GM18507 (cell line): ENCODE measurements around the gene RIN1.
A peak's percentile ranks its signal among the peaks of the same experiment; 100 is the strongest.
"Not testable (repeated sequence)": the region's sequence is repeated elsewhere in the genome, so short reads cannot be mapped to it uniquely, and the experiment has no call there.

ENCODE experiments used
- DNase-seq: peaks from one replicate; pipeline ENCODE4 v3.0.0; 2011; ENCODE audit warnings: low read depth; ENCODE audit not compliant: insufficient read length; ENCODE audit errors: extremely low spot score
- FAIRE-seq: peaks from 2 replicates; lab custom pipeline; 2011; peaks lifted over from hg19 to GRCh38; lab: Jason Lieb, UNC

RIN1 gene

DNA sequence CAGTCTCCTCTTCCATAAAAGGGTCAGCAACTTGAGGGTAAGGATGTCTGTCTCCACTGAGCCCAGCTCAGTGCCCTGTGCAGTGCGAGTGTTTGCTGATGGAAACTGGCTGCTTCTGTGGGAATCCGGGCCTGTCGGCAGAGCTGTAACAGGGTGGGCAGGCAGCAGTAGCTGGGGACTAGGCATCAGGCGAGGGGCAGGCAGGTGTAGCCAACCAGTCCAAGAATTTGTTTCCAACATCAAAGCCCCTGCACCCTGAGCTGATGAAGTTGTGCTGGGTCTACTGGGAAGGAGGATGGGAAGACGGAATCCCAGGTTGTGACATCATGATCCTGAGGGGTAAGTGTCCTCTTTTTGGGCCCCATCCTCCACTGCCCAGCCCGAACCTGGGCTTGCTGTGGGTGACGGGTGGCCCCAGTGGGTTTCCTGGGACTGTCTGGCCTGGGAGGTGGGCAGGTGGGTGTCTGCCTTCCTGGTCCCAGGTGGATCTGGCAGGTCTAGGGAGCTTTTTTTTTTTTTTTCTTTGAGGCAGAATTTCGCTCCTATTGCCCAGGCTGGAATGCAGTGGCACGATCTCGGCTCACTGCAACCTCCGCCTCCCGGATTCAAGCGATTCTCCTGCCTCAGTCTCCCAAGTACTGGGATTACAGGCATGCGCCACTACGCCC is 24.3 kb upstream of the RIN1 start:
- FAIRE-seq: no peak

GRCh38 chr11:66359662-66360087 is 23.4 kb upstream of the RIN1 start:
- DNase-seq (no peak), FAIRE-seq (no peak)

More for the DNA sequence above, 24.3 kb upstream of the RIN1 start:
- DNase-seq: no peak

GRCh38 chr11:66350560-66351235 is 14.5 kb upstream of the RIN1 start:
- not testable (repeated sequence) for FAIRE-seq, DNase-seq

DNA sequence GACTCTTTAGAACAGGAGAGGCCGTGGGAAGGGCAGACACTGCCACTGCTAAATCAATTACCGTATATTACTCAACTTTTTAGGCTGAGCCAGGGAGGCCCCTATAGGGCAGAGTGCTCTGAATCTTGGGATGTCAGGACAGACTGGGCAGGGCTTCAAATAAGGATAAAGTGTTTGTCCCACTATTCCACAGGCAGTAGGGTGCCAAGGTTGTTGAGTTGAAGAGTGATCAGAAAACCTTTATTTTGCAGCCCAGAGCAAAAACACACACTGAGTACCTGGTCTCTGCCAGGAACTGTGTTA is 12.8 kb upstream of the RIN1 start:
- FAIRE-seq (no peak), DNase-seq (no peak)

DNA sequence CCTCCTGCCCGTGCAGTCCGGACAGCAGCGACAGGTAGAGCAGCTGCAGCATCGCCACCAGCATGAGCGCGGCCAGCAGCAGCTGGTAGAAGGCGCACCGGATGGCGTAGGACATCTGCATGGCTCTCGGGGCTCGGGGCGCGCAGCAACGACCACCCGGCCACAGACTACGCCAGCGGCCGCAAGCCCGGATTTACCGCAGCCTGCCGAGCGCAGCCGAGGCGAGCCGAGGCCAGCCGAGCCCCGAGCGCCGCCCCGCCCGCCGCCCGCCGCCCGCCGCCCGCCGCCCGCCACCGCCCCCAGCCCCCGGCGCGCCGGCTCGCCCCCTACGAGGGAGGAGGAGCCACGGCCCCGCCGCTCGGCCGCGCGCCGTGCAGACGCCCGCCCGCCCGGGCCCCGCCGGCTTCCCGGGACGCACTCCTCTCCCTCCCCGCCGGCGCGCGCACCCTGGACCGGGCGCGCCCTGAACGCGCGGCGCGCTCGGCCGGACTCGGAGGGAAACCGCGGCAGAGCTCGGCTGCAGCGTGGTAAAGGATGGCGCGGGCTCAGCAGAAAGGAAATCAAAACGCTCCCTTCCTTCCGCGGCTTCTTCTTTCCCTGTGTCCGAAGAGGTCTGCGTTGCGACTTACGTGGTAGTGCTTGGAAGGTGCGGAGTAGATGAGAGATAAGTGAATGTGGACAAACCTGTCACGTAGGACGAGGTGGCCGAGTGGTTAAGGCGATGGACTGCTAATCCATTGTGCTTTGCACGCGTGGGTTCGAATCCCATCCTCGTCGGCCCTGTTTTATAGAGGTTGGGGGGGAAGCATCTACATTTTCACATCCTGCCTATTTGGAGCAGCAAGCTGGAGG is 11.4 kb upstream of the RIN1 start, which contains the start of gene B4GAT1:
Gene B4GAT1, minus strand, starts transcription at position 205 of the 852 bp plus-strand sequence. Its CDS starts 84 bp downstream, at position 121.
- FAIRE-seq: peak; percentile 45
- DNase-seq: peak; percentile 54

GRCh38 chr11:66346476-66347424 is 10.5 kb upstream of the RIN1 start:
- DNase-seq (no peak), FAIRE-seq (no peak)

- no peak for DNase-seq
- no peak for FAIRE-seq
Measured at GRCh38 chr11:66345316-66345649, 9.0 kb upstream of the RIN1 start.

DNA sequence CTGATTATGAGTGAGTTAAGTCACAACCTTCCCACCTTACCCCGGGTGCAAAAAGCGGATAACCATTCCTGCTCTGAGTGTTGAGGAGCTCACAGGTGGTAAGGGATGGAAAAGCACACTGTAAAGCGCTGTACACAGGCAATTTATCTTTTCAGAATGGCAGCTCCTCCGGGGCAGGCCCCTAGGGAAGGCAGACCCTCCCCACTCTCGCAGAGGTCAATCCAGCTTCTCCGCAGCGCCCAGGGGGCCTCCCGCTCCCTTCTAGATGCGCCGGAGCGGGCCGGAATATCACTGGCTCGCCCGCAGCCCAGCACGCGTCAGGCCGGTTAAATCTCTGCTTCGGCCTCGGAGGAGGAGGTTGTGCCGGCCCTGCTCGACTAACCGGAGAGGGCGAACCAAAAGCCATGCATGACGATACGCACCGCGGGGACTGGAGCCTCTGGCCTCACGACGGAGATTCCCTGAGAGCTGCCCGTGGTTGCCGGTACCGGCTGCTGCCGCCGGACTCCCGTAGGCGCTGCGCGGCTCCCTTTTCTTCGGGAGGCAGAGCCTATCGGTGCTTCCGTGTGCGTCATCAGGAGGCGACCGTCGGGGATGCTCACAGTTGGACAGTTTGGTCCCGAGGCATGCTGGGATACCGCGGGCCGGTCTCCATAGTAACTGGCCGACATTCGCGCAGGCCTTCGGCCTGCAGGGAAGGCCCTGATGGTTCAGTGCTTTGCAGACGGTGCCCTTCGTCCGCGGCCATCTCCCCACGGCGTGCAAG is 8.5 kb upstream of the RIN1 start, which contains the start of gene BRMS1:
Gene BRMS1, minus strand, starts transcription at position 555 of the 766 bp plus-strand sequence. CDS start 2,870 bp downstream, outside the sequence.
- FAIRE-seq: peak; percentile 96

GRCh38 chr11:66343176-66343575 is 6.9 kb upstream of the RIN1 start:
- FAIRE-seq (no peak), DNase-seq (no peak)

More for the DNA sequence above, 8.5 kb upstream of the RIN1 start, which contains the start of gene BRMS1:
- DNase-seq: peak; percentile 81

GRCh38 chr11:66341502-66342126 is 5.4 kb upstream of the RIN1 start:
- FAIRE-seq (no peak), DNase-seq (no peak)

DNA sequence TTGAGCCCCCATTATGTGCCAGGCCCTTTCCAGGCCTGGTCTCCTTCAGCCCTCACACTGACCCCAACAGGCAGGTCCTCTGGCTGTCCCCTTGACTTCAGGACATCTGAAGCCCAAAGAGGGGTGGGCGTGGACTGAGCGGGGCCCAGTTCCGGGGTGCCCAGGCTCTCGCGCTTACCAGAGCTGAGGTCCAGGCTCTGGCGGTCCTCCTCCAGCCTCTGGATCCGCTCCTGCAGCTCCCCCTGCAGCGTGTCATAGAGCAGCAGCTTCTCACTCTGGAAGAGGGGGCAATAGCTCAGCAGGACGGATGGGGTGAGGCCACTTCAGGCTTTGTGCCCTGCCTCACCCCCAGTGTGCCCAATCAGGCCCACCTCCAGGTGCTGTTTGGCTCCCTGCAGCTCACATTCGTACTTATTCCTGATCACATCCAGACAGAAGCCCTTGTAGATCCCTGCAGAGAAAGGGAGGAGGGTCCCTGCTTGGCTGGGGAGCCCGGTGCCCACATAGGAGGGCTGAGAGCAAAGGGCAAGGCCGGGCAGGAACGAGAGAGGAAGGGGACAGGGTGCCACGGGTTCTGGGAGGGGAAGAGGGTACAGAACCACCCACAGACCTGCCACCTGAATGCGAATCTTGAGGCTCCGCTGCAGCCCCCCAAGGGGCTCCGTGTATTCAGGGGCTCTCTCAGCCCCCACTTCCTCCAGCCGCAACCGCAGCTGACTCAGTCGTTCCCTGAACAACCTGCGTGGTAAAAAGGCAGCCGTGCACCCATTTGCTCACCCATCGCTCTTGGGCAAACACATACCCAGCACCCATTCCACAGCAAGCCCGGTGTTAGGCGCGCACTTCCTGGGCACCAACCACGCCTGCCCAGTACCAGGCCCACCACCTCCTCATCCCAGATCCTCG is 4.6 kb upstream of the RIN1 start:
- FAIRE-seq (no peak), DNase-seq (no peak)

DNA sequence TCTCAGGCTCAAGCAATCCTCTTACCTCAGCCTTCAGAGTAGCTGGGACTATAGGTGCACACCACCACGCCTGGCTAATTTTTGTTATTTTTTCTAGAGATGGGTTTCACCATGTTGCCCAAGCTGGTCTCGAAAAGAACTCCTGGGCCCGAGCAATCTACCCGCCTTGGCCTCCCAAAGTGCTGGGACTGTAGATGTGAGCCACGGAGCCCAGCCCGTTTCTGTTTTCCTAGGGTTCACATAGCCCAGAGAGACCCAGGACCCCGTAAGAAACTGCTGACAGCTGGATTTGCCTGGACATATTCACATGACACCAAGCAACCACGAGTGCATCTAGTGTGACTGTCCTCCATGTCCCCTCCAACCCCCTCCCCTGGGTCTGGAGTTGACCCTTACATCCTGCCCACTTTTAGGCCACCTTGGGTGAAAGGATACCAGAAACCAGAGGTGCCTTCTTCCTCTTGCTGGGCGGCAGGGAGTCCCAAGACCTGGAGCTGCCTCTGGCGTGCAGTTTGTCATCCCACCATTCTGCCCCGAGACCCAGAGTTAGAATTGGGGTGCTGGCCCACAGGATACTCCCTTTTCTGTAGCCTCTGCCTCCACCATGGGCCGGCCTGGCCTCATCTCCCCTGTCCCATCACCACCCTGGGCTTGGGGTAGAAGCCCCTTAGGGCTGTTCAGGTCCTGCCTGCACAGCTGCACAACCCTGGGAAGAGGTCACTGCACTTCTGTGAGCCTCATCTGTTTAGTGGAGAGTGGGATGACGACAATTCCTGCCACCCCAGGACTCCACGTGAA is 3.7 kb upstream of the RIN1 start:
- DNase-seq (no peak), FAIRE-seq (no peak)

DNA sequence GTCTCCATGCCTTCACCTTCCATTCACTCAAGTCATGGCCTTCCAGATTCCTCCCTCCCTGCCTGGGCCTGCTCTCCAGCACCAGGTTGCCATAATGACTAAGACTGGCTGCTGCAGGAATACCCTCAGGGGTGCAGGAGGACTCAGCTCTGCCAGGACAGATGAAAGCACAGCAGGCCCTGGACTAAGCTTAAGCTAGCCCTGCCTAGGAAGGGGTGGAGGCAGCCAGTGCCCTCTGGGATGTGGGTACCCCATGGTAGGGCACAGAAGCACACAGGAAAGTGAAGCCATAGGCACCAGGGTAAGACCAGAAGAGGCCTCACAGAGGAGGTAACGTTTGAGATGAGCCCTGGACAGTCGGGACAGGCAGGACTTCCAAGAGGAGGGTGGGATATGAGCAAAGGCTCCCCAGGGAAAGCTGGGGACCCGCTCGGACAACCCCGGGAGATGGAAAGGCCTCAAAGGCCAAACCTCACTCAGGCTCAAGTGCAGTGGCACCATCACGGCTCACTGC is 3.0 kb upstream of the RIN1 start:
- DNase-seq (no peak), FAIRE-seq (no peak)

GRCh38 chr11:66338276-66339161 is 2.3 kb upstream of the RIN1 start:
- no peak for DNase-seq
- no peak for FAIRE-seq
